Activated T-helper 1 cell treated with anti-CD3 and anti-CD28 coated beads, Interleukin-12 subunit alpha, Interleukin-12 subunit beta, Interleukin-2, Interleukin-4 antibody, amounts not matched to agents 30 ng/mL and 10 ng/mL and 1 ng/mL, durations not matched to agents 14 hours and 24 hours and 36 hours (primary cell): ENCODE data around the gene PPP3CB. TPM values are rescaled to one million over a fixed set of nuclear protein-coding genes. Genes with fewer than 3 reads are reported as not detected.

Experiments used
- DNase-seq: peaks from one replicate; pipeline ENCODE4 v3.0.0; 2021; ENCODE audit warnings: low spot score
- H3K27ac Mint-ChIP-seq: one replicate; pipeline ENCODE4 v1.8.0; 2021; ENCODE audit warnings: mild to moderate bottlenecking, mixed read lengths
- H3K27me3 Mint-ChIP-seq: one replicate; pipeline ENCODE4 v1.8.0; 2022; ENCODE audit warnings: mild to moderate bottlenecking, moderate library complexity, mixed read lengths; ENCODE audit not compliant: insufficient read depth
- H3K36me3 Mint-ChIP-seq: one replicate; pipeline ENCODE4 v1.8.0; 2021; ENCODE audit warnings: low read depth, mixed read lengths
- H3K4me1 Mint-ChIP-seq: one replicate; pipeline ENCODE4 v1.8.0; 2021; ENCODE audit warnings: low read depth, mixed read lengths
- H3K4me3 Mint-ChIP-seq: one replicate; pipeline ENCODE4 v1.8.0; 2021; ENCODE audit warnings: mild to moderate bottlenecking, moderate library complexity, mixed read lengths
- H3K9me3 Mint-ChIP-seq: one replicate; pipeline ENCODE4 v1.8.0; 2021; ENCODE audit warnings: mixed read lengths
- intact Hi-C: fragments of 100-400 bp; cut with micrococcal nuclease; formaldehyde crosslinking; loops from one replicate; pipeline ENCODE4 v1.15.1; 2024
- total RNA-seq: library from RNA; stranded (reverse); gene quantifications from 2 replicates; pipeline ENCODE4 v1.2.3, GENCODE V29; 2022

Gene PPP3CB
- 43.6 and 43.9 TPM in 2 replicates for total RNA-seq

- H3K27me3 Mint-ChIP-seq: no peaks in the 10 kb centered on the region
- peak within 1 kb of the TSS; percentile 100 for H3K4me3 Mint-ChIP-seq
- intact Hi-C loops: loop anchor here (1.0 to 10.0 kb wide), 16 partner anchors 16 to 1616 kb away; partner anchors contain the start of genes ANXA7, CFAP70, CHCHD1 and DNAJC9
- H3K9me3 Mint-ChIP-seq: no peaks in the 10 kb centered on the region
- DNase-seq: peak; percentile 77
- peak within 1 kb of the TSS; percentile 98 for H3K27ac Mint-ChIP-seq
- H3K4me1 Mint-ChIP-seq: peaks cover 43% of the 10 kb centered on the region
- H3K36me3 Mint-ChIP-seq: peaks cover 18% of the 10 kb centered on the region
Measured at GRCh38 chr10:73495884-73496674, at the start of gene PPP3CB. TSS of gene PPP3CB (minus strand) at chr10:73496024. CDS start at chr10:73495889, 135 bp downstream.

DNA sequence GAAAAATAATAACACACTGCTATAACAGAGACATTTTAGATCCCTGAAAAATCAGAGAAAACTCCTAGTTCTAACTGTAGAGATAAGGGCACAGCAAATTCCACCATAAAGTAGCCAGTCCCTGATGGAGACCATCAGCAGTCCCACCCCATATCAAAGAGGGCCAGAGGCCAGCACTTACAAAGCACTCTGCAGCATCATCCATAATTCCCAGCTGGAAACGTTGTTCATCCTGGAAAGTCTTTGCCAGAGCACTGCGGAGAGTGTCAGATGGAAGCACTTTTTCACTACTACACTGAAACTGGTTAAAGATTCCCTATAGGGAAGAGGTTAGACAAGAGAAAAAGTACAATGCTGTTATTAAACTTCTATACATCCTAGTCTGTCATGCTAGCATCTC lies 49.5 kb upstream of the PPP3CB start:
- no peak overlapping the region for H3K4me3 Mint-ChIP-seq
- H3K9me3 Mint-ChIP-seq: no peaks in the 10 kb centered on the region
- no peaks in the 10 kb centered on the region for H3K36me3 Mint-ChIP-seq
- H3K27me3 Mint-ChIP-seq: peaks cover 3% of the 10 kb centered on the region
- H3K27ac Mint-ChIP-seq: no peak overlapping the region
- DNase-seq: no peak
- no peaks in the 10 kb centered on the region for H3K4me1 Mint-ChIP-seq
- intact Hi-C loops: no loop called here

DNA sequence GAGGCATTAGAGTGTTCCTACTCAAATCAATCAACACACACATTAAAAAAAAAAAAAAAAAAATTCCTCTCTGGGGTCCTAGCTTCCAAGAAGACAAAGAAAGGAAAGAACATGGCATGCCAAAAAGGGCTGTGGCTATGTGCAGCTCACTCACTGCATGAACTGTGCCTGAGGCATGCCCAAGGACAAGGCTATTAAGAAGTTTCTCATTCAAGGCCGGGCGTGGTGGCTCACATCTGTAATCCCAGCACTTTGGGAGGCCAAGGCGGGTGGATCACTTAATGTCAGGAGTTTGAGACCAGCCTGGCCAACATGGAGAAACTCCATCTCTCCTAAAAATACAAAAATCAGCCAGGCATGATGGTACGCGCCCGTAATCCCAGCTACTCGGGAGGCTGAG lies 41.9 kb upstream of the PPP3CB start:
- Mint-ChIP-seq H3K4me1 (peaks cover 11% of the 10 kb centered on the region), H3K4me3 (no peak overlapping the region), H3K27ac (no peak overlapping the region), H3K27me3 (peaks cover 2% of the 10 kb centered on the region), H3K36me3 (peaks cover 3% of the 10 kb centered on the region), H3K9me3 (no peaks in the 10 kb centered on the region)
- DNase-seq: no peak
- intact Hi-C loops: no loop called here

- intact Hi-C loops: no loop called here
- peaks cover 11% of the 10 kb centered on the region for H3K4me1 Mint-ChIP-seq
Measured at GRCh38 chr10:73537288-73537687, 41.5 kb upstream of the PPP3CB start.

DNA sequence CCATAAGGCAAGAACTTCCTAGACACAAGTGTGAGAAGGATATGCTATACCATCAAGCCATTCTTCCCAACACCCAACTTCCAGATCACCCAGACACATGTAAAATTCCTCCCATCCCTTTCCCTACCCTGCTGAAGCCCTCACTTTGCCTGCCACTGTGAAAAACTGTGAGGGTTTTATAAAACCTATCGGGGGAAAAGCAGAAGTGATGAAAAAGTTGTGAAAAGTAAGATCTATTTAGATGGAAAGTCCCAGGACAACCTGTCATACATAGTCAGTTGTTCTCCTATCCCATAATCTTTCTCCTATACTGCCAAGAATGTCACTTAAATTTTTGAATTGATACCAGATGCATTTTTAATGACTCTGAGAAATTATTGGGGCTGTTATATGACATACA lies 39.0 kb upstream of the PPP3CB start:
- Mint-ChIP-seq H3K9me3 (no peaks in the 10 kb centered on the region), H3K36me3 (peaks cover 3% of the 10 kb centered on the region), H3K27me3 (peaks cover 3% of the 10 kb centered on the region), H3K4me3 (no peak overlapping the region), H3K27ac (no peak overlapping the region), H3K4me1 (peaks cover 11% of the 10 kb centered on the region)
- DNase-seq: no peak
- intact Hi-C loops: no loop called here

More at GRCh38 chr10:73537288-73537687, 41.5 kb upstream of the PPP3CB start:
- H3K4me3 Mint-ChIP-seq: no peak overlapping the region
- peaks cover 2% of the 10 kb centered on the region for H3K27me3 Mint-ChIP-seq
- no peaks in the 10 kb centered on the region for H3K9me3 Mint-ChIP-seq
- peaks cover 3% of the 10 kb centered on the region for H3K36me3 Mint-ChIP-seq
- H3K27ac Mint-ChIP-seq: no peak overlapping the region
- no peak for DNase-seq

DNA sequence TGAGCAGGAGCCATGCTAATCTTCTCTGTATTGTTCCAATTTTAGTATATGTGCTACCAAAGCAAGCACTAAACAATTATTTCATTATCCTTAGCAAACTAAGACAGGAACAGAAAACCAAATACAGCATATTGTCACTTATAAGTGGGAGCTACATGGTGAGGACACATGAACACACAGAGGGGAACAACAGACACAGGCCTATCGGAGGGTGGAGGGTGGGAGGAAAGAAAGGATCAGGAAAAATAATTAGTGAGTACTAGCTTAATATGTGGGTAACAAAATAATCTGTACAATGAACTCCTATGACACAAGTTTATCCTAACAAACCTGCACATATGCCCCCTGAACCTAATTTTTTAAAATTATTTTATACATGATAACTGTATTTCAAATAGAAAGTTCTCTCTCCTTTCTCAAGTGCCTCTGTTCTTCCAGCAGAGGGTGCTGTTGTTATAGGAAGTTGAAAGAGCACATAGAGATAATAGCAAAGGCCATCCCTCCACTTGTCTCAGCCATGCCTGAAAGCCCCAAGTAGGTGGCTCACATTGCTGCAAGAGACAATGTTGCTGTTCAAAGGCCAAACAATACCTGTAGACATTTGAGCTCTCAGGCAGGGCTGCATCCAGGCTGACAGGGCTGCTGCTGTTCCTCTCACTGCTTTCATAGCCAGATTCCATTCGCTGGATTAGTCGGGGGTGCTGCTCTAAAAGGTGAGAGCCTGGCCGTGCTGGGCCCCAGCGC lies 33.4 kb upstream of the PPP3CB start:
- no peaks in the 10 kb centered on the region for H3K9me3 Mint-ChIP-seq
- H3K4me1 Mint-ChIP-seq: no peaks in the 10 kb centered on the region
- no peak overlapping the region for H3K4me3 Mint-ChIP-seq
- peaks cover 2% of the 10 kb centered on the region for H3K27me3 Mint-ChIP-seq
- H3K27ac Mint-ChIP-seq: no peak overlapping the region
- peak; percentile 44 for DNase-seq
- no peaks in the 10 kb centered on the region for H3K36me3 Mint-ChIP-seq
- intact Hi-C loops: loop anchor here (1.0 kb wide), 3 partner anchors 96 to 350 kb away; no protein-coding TSS in a partner anchor

DNA sequence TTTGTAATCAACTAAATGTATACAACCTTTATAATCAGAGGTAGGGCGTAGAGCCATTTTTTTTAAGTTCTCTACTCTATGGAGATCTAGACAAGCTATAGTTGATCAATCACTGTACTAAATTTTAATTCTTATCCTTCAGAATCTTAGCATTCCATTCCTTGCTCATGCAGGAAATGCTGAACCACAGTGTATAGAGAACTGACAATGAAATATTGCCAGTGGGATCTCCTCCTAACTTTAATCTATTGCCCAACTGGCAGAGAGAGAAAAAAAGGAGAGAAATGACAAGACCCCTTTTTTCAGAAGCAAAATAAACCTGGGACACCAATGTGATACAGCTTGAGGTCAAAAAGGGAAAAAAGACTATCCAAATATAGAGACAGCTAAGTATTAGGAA lies 26.4 kb upstream of the PPP3CB start:
- intact Hi-C loops: no loop called here
- DNase-seq: no peak
- H3K4me1 Mint-ChIP-seq: peaks cover 3% of the 10 kb centered on the region
- no peak overlapping the region for H3K4me3 Mint-ChIP-seq
- no peaks in the 10 kb centered on the region for H3K9me3 Mint-ChIP-seq
- no peak overlapping the region for H3K27ac Mint-ChIP-seq
- no peaks in the 10 kb centered on the region for H3K27me3 Mint-ChIP-seq
- no peaks in the 10 kb centered on the region for H3K36me3 Mint-ChIP-seq

GRCh38 chr10:73519336-73519735 lies 23.5 kb upstream of the PPP3CB start:
- no peak for DNase-seq
- Mint-ChIP-seq H3K27me3 (no peaks in the 10 kb centered on the region), H3K9me3 (no peaks in the 10 kb centered on the region), H3K4me1 (peaks cover 9% of the 10 kb centered on the region), H3K27ac (no peak overlapping the region), H3K4me3 (no peak overlapping the region), H3K36me3 (peaks cover 1% of the 10 kb centered on the region)
- intact Hi-C loops: no loop called here

DNA sequence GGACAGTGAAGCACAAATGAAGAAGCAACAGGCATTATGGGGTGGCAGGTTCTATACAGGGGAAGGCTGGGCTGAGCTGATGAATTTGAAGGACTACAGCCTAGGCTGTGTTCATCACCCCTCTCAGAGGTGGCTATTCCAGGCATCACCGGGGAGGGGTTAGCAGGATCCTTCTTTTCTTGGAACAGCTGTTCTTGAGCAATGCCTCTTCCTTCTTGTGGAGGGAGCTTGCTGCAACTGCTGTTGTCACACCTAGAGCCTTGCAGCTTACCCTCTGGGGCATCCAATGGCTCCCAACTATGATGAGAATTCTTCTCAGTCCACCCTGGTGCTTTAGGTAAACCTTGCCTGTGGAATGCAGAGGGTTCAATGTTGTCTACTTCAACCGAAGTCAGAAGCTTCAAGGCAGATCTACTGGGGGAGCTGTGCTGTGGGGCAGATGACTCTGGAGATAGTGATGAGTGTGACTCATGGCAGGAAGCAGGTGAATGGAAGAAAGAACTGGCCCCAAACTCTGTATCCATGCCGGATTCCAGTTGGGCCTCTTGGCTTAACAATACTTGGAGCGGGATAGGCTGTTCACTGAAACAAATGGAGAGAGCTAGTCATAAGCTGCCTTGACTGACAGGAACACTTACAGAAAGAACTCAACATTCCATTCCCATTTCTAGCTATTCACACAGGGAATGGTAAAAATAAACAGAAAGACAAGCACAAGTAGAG lies 21.5 kb upstream of the PPP3CB start:
- H3K27me3 Mint-ChIP-seq: peaks cover 1% of the 10 kb centered on the region
- H3K36me3 Mint-ChIP-seq: peaks cover 1% of the 10 kb centered on the region
- H3K9me3 Mint-ChIP-seq: no peaks in the 10 kb centered on the region
- H3K4me1 Mint-ChIP-seq: peaks cover 9% of the 10 kb centered on the region
- H3K27ac Mint-ChIP-seq: no peak overlapping the region
- DNase-seq: no peak
- H3K4me3 Mint-ChIP-seq: no peak overlapping the region
- intact Hi-C loops: no loop called here

GRCh38 chr10:73512207-73512743 lies 16.5 kb upstream of the PPP3CB start:
- H3K36me3 Mint-ChIP-seq: peaks cover 1% of the 10 kb centered on the region
- H3K27ac Mint-ChIP-seq: no peak overlapping the region
- H3K27me3 Mint-ChIP-seq: peaks cover 1% of the 10 kb centered on the region
- H3K4me3 Mint-ChIP-seq: no peak overlapping the region
- no peaks in the 10 kb centered on the region for H3K9me3 Mint-ChIP-seq
- intact Hi-C loops: no loop called here
- peaks cover 6% of the 10 kb centered on the region for H3K4me1 Mint-ChIP-seq
- DNase-seq: no peak

- Mint-ChIP-seq H3K27ac (no peak overlapping the region), H3K9me3 (no peaks in the 10 kb centered on the region), H3K27me3 (peaks cover 1% of the 10 kb centered on the region), H3K4me1 (no peaks in the 10 kb centered on the region), H3K36me3 (peaks cover 5% of the 10 kb centered on the region), H3K4me3 (no peak overlapping the region)
- intact Hi-C loops: no loop called here
- DNase-seq: no peak
Measured at GRCh38 chr10:73509695-73510094, 13.9 kb upstream of the PPP3CB start.

DNA sequence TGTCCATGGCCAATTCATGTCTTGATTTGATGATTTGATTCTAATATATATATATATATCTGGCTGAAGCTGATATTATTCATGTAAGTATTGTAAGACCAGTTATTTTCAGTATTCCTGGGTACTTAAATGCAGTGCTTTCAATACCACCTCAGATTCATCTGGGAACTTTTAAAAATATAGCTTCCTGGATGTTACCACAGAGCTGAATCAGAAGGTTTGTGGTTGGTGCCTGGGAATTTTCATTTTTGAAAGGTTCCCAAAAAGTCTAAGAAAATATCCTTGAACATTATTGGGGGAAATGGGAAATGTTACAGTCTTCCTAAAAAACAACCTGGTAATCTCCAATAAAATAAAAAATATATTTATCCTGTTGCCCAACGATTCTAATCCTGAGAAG lies 10.7 kb upstream of the PPP3CB start:
- no peak overlapping the region for H3K4me3 Mint-ChIP-seq
- H3K27me3 Mint-ChIP-seq: no peaks in the 10 kb centered on the region
- peaks cover 19% of the 10 kb centered on the region for H3K36me3 Mint-ChIP-seq
- intact Hi-C loops: no loop called here
- H3K27ac Mint-ChIP-seq: no peak overlapping the region
- H3K9me3 Mint-ChIP-seq: no peaks in the 10 kb centered on the region
- no peak for DNase-seq
- H3K4me1 Mint-ChIP-seq: peaks cover 4% of the 10 kb centered on the region
